ENCODE data around the gene RAPGEF1.

DNA sequence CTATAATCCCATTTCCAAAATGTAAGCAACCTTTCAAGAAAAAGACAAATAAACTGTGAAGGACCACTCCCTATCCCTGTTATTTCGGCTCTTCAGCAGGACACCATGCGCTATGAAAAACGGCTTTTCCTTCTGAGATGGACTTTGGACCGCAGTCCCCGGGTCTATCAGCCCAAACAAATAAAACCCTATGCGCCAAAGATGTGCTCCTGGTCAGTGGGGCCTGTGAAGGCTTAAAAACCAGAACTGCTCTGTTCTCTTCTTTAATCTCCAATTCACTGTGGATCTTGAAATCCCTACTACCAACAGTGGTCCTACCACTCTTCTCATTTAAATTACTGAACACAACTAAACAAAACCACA is 33.3 kb downstream of the RAPGEF1 start:
- TF ChIP-seq POLR2A (IDR thresholded peaks at IDR 0.05) = no peak
- no peak for TF ChIP-seq CTCF (IDR thresholded peaks at IDR 0.05)
- no peak for TF ChIP-seq EP300 (IDR thresholded peaks at IDR 0.05)

Data from ovary (tissue), 3 donors.